Naive B cell (primary cell): ENCODE data around the gene WBP4. TPM values are rescaled to one million over a fixed set of nuclear protein-coding genes. Genes with fewer than 3 reads are reported as not detected.
A peak's percentile ranks its signal among the peaks of the same experiment; 100 is the strongest.
"Not testable (repeated sequence)": the region's sequence is repeated elsewhere in the genome, so short reads cannot be mapped to it uniquely, and the experiment has no call there.

Experiments
- ATAC-seq, 2 donors: fragments of 150-1000 bp; cut with Tn5 transposase; 2 replicates each; pipeline ENCODE4 v1.10.0; 2021; ENCODE audit warnings: low read depth in 2 of 2, mild to moderate bottlenecking in 2 of 2, moderate library complexity in 2 of 2
- DNase-seq: peaks from one replicate; pipeline ENCODE4 v3.0.0; 2022
- H3K27ac Mint-ChIP-seq, 6 donors: one replicate each; pipeline ENCODE4 v1.8.0; 2020 to 2022; ENCODE audit warnings: mild to moderate bottlenecking in 6 of 6, mixed read lengths in 6 of 6, moderate library complexity in 5 of 6, inconsistent platforms in 2 of 6
- H3K27me3 Mint-ChIP-seq, 3 donors: one replicate each; pipeline ENCODE4 v1.8.0; 2021 to 2022; ENCODE audit warnings: mixed read lengths in 3 of 3, mild to moderate bottlenecking in 1 of 3
- H3K36me3 Mint-ChIP-seq, 2 donors: one replicate each; pipeline ENCODE4 v1.8.0; 2020 to 2022; ENCODE audit warnings: mixed read lengths in 2 of 2, inconsistent platforms in 1 of 2, mild to moderate bottlenecking in 1 of 2
- H3K4me1 Mint-ChIP-seq, 3 donors: one replicate each; pipeline ENCODE4 v1.8.0; 2020 to 2022; ENCODE audit warnings: mixed read lengths in 3 of 3, inconsistent platforms in 1 of 3, mild to moderate bottlenecking in 1 of 3, moderate library complexity in 1 of 3
- H3K4me3 Mint-ChIP-seq, 8 donors: one replicate each; pipeline ENCODE4 v1.8.0; 2020 to 2022; ENCODE audit warnings: mild to moderate bottlenecking in 8 of 8, mixed read lengths in 8 of 8, moderate library complexity in 8 of 8, inconsistent platforms in 2 of 8
- H3K9me3 Mint-ChIP-seq, 7 donors: one replicate each; pipeline ENCODE4 v1.8.0; 2020 to 2022; ENCODE audit warnings: mixed read lengths in 7 of 7, mild to moderate bottlenecking in 5 of 7, inconsistent platforms in 2 of 7, moderate library complexity in 1 of 7
- polyA plus RNA-seq, 6 donors: library from polyadenylated mRNA; unstranded; fragments of 300-500 nt; fragmentation: Illumina TruSeq; gene quantifications; one replicate each; pipeline ENCODE4 v1.2.3, GENCODE V29; 2021; ENCODE audit warnings: low read depth in 6 of 6

The WBP4 gene
- polyA plus RNA-seq, 6 donors from 2014 or later = 3.8 to 4.7 (median 4.2) TPM

GRCh38 chr13:41029629-41030028, 31.7 kb upstream of the WBP4 start:
- no peak for ATAC-seq
- no peak for DNase-seq
- no peak overlapping the region for H3K27ac Mint-ChIP-seq

GRCh38 chr13:41032691-41033376, 28.5 kb upstream of the WBP4 start:
- ATAC-seq (peak; percentile 48 to 64), DNase-seq (no peak)
- Mint-ChIP-seq H3K27me3 (no peaks in the 10 kb centered on the region), H3K27ac (peak overlapping the region in 2 of 6 donors; percentile 49 to 73), H3K36me3 (peaks cover 0 to 6% of the 10 kb centered on the region in 2 donors), H3K4me3 (no peak overlapping the region), H3K9me3 (no peaks in the 10 kb centered on the region), H3K4me1 (peaks cover 16 to 23% (median 21%) of the 10 kb centered on the region in 3 donors)

More at GRCh38 chr13:41029629-41030028, 31.7 kb upstream of the WBP4 start:
- Mint-ChIP-seq H3K4me3 (no peak overlapping the region), H3K27me3 (no peaks in the 10 kb centered on the region), H3K4me1 (peaks cover 21 to 28% (median 24%) of the 10 kb centered on the region in 3 donors), H3K9me3 (no peaks in the 10 kb centered on the region), H3K36me3 (peaks cover 0 to 6% of the 10 kb centered on the region in 2 donors)

- H3K27me3 Mint-ChIP-seq = no peaks in the 10 kb centered on the region
- H3K27ac Mint-ChIP-seq = peak overlapping the region in 1 of 6 donors; percentile 2
- DNase-seq = no peak
- peaks cover 0 to 6% of the 10 kb centered on the region in 2 donors for H3K36me3 Mint-ChIP-seq
- ATAC-seq = no peak
- H3K4me3 Mint-ChIP-seq = no peak overlapping the region
- peaks cover 16 to 23% (median 21%) of the 10 kb centered on the region in 3 donors for H3K4me1 Mint-ChIP-seq
- no peaks in the 10 kb centered on the region for H3K9me3 Mint-ChIP-seq
Measured at GRCh38 chr13:41034382-41034781, 26.9 kb upstream of the WBP4 start.

- no peaks in the 10 kb centered on the region for H3K27me3 Mint-ChIP-seq
- H3K4me3 Mint-ChIP-seq = no peak overlapping the region
- H3K27ac Mint-ChIP-seq = peak overlapping the region in 3 of 6 donors; percentile 2 to 14 (median 3)
- peaks cover 16 to 21% (median 20%) of the 10 kb centered on the region in 3 donors for H3K4me1 Mint-ChIP-seq
- peaks cover 0 to 5% of the 10 kb centered on the region in 2 donors for H3K36me3 Mint-ChIP-seq
- ATAC-seq = peak in 1 of 2 donors; percentile 64
- no peaks in the 10 kb centered on the region for H3K9me3 Mint-ChIP-seq
- DNase-seq = no peak
Measured at GRCh38 chr13:41034881-41035280, 26.4 kb upstream of the WBP4 start.

GRCh38 chr13:41036557-41036956, 24.8 kb upstream of the WBP4 start:
- H3K27ac Mint-ChIP-seq, ATAC-seq, H3K9me3 Mint-ChIP-seq, H3K27me3 Mint-ChIP-seq, DNase-seq, H3K36me3 Mint-ChIP-seq, H3K4me3 Mint-ChIP-seq: not testable (repeated sequence)
- H3K4me1 Mint-ChIP-seq = peaks cover 21 to 26% (median 24%) of the 10 kb centered on the region in 3 donors

GRCh38 chr13:41039746-41040145, 21.6 kb upstream of the WBP4 start:
- Mint-ChIP-seq H3K4me3 (no peak overlapping the region), H3K27ac (no peak overlapping the region)

GRCh38 chr13:41040584-41041334, 20.6 kb upstream of the WBP4 start:
- peak overlapping the region in 3 of 6 donors; percentile 29 to 69 (median 64) for H3K27ac Mint-ChIP-seq
- no peak for ATAC-seq
- no peaks in the 10 kb centered on the region for H3K36me3 Mint-ChIP-seq
- H3K9me3 Mint-ChIP-seq = peaks cover 0 to 5% (median 0%) of the 10 kb centered on the region in 7 donors
- no peak for DNase-seq
- H3K4me1 Mint-ChIP-seq = peaks cover 14 to 22% (median 16%) of the 10 kb centered on the region in 3 donors
- H3K4me3 Mint-ChIP-seq = no peak overlapping the region
- no peaks in the 10 kb centered on the region for H3K27me3 Mint-ChIP-seq

More at GRCh38 chr13:41039746-41040145, 21.6 kb upstream of the WBP4 start:
- H3K4me1 Mint-ChIP-seq = peaks cover 15 to 21% (median 20%) of the 10 kb centered on the region in 3 donors
- H3K9me3 Mint-ChIP-seq = peaks cover 0 to 3% (median 0%) of the 10 kb centered on the region in 7 donors
- H3K27me3 Mint-ChIP-seq = no peaks in the 10 kb centered on the region
- ATAC-seq = no peak
- no peaks in the 10 kb centered on the region for H3K36me3 Mint-ChIP-seq
- no peak for DNase-seq

GRCh38 chr13:41042419-41042818, 18.9 kb upstream of the WBP4 start:
- not testable (repeated sequence) for H3K4me3 Mint-ChIP-seq, DNase-seq, H3K36me3 Mint-ChIP-seq, ATAC-seq, H3K27ac Mint-ChIP-seq, H3K9me3 Mint-ChIP-seq, H3K27me3 Mint-ChIP-seq
- peaks cover 14 to 27% (median 19%) of the 10 kb centered on the region in 3 donors for H3K4me1 Mint-ChIP-seq

GRCh38 chr13:41048640-41049039, 12.7 kb upstream of the WBP4 start:
- Mint-ChIP-seq H3K4me1 (peaks cover 26 to 39% (median 30%) of the 10 kb centered on the region in 3 donors), H3K27me3 (no peaks in the 10 kb centered on the region), H3K27ac (peak overlapping the region in 1 of 6 donors; percentile 89), H3K9me3 (peaks cover 0 to 5% (median 0%) of the 10 kb centered on the region in 7 donors), H3K36me3 (peaks cover 0 to 10% of the 10 kb centered on the region in 2 donors), H3K4me3 (peak overlapping the region in 1 of 8 donors; percentile 6)
- no peak for ATAC-seq
- DNase-seq = no peak

- DNase-seq (no peak), ATAC-seq (no peak)
- Mint-ChIP-seq H3K27me3 (no peaks in the 10 kb centered on the region), H3K4me1 (peaks cover 32 to 46% (median 41%) of the 10 kb centered on the region in 3 donors), H3K4me3 (peak overlapping the region in 1 of 8 donors; percentile 8), H3K36me3 (peaks cover 0 to 10% of the 10 kb centered on the region in 2 donors), H3K9me3 (peaks cover 0 to 5% (median 0%) of the 10 kb centered on the region in 7 donors), H3K27ac (no peak overlapping the region)
Measured at GRCh38 chr13:41049480-41050440, 11.5 kb upstream of the WBP4 start.

GRCh38 chr13:41052441-41052840, 8.9 kb upstream of the WBP4 start:
- Mint-ChIP-seq H3K27ac (peak overlapping the region in 1 of 6 donors; percentile 11), H3K4me3 (peak overlapping the region in 1 of 8 donors; percentile 14), H3K4me1 (peaks cover 42 to 59% (median 55%) of the 10 kb centered on the region in 3 donors), H3K27me3 (no peaks in the 10 kb centered on the region), H3K36me3 (peaks cover 0 to 10% of the 10 kb centered on the region in 2 donors), H3K9me3 (peaks cover 0 to 5% (median 0%) of the 10 kb centered on the region in 7 donors)
- ATAC-seq (no peak), DNase-seq (no peak)

GRCh38 chr13:41053384-41053826, 7.9 kb upstream of the WBP4 start:
- Mint-ChIP-seq H3K27ac (peak overlapping the region; percentile 87 to 95 (median 90)), H3K9me3 (peaks cover 0 to 5% (median 0%) of the 10 kb centered on the region in 7 donors), H3K4me1 (peaks cover 46 to 65% (median 60%) of the 10 kb centered on the region in 3 donors), H3K27me3 (no peaks in the 10 kb centered on the region), H3K36me3 (peaks cover 0 to 9% of the 10 kb centered on the region in 2 donors), H3K4me3 (peak overlapping the region; percentile 10 to 83 (median 64))
- ATAC-seq (peak; percentile 91 to 94), DNase-seq (peak; percentile 71)
